AG08396 (cell line): ENCODE results near the gene LARGE1.

ENCODE experiments used
- DNase-seq: peaks from one replicate; pipeline ENCODE4 v3.0.0; 2012; ENCODE audit warnings: low spot score, mixed read lengths

The LARGE1 gene

DNA sequence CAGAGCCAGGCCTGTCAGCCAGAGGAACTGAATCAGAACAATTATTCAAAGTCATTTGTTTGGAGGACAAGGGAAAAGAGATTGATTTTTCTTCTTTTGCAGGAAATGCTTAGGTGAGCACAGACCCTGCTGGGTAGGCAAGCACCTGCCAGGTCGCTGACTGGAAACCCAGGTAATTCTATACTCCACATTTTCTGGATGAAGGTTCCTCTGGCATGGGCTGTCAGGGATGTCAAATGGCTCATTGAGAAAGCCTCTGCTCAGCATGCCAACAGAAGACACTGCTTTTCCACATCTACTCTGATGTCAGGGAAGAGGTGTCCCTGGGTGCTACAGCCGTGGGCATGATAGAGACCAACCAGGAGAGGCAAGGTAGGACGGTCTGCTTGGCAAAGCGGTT lies 695.4 kb downstream of the LARGE1 start:
- DNase-seq, result no peak
